Kidney (tissue), 14 donors: ENCODE measurements around the gene UNKL. TPM values are rescaled to one million over a fixed set of nuclear protein-coding genes. Genes with fewer than 3 reads are reported as not detected.
A peak's percentile ranks its signal among the peaks of the same experiment; 100 is the strongest.

Source experiments
- DNase-seq, 5 donors: peaks; one replicate each; pipeline ENCODE4 v3.0.0-alpha.2; 2013 to 2020
- FAIRE-seq: peaks from 2 replicates; lab custom pipeline; 2012; peaks lifted over from hg19 to GRCh38; lab: Jason Lieb, UNC
- H3K27ac ChIP-seq, 2 donors: one replicate each; pipeline ENCODE4 v1.7.0; 2013; ENCODE audit warnings: low read depth in 2 of 2, low read length in 2 of 2, inconsistent platforms in 1 of 2
- H3K27me3 ChIP-seq: one replicate; pipeline ENCODE4 v1.7.1; 2013; ENCODE audit warnings: low read length, inconsistent platforms; ENCODE audit not compliant: control insufficient read depth, insufficient read depth
- H3K36me3 ChIP-seq, 3 donors: one replicate each; pipeline versions ENCODE4 v1.7.0 to v1.7.1; 2013; ENCODE audit warnings: low read length in 3 of 3, control low read depth in 1 of 3, inconsistent platforms in 1 of 3; ENCODE audit not compliant: insufficient read depth in 3 of 3, control insufficient read depth in 2 of 3
- H3K4me1 ChIP-seq, 3 donors: one replicate each; pipeline versions ENCODE4 v1.7.0 to v1.7.1; 2013; ENCODE audit warnings: low read length in 3 of 3, inconsistent platforms in 1 of 3, low read depth in 1 of 3; ENCODE audit not compliant: control insufficient read depth in 2 of 3, insufficient read depth in 2 of 3
- H3K4me3 ChIP-seq, 3 donors: one replicate each; pipeline versions ENCODE4 v1.7.0 to v1.8.1; 2013; ENCODE audit warnings: low read length in 3 of 3, control low read depth in 1 of 3, inconsistent platforms in 1 of 3
- H3K9ac ChIP-seq, 3 donors: one replicate each; pipeline versions ENCODE4 v1.7.0 to v1.7.1; 2013; ENCODE audit warnings: low read length in 3 of 3, control low read depth in 1 of 3, inconsistent platforms in 1 of 3
- H3K9me3 ChIP-seq, 3 donors: one replicate each; pipeline versions ENCODE4 v1.7.0 to v1.7.1; 2013; ENCODE audit warnings: low read length in 3 of 3, control low read depth in 1 of 3, inconsistent platforms in 1 of 3; ENCODE audit not compliant: control insufficient read depth in 2 of 3, insufficient read depth in 1 of 3
- intact Hi-C: fragments of 100-400 bp; cut with DNase I; formaldehyde crosslinking; loops from one replicate; pipeline ENCODE4 v1.11.1; 2022
- polyA plus RNA-seq: library from polyadenylated mRNA; stranded (reverse); fragments of 350-450 nt; fragmentation: Illumina TruSeq; extraction: RNeasy Lipid Tissue Mini Kit (QIAGEN cat#74804); gene quantifications from one replicate; pipeline ENCODE4 v1.2.3, GENCODE V29; 2014; ENCODE audit warnings: low read depth, low replicate concordance; ENCODE audit not compliant: insufficient read depth
- total RNA-seq: library from RNA; stranded (reverse); fragmentation: NEBNext Ultra II Directional; extraction: Animal tissue kit (Norgen Biotek cat#: 25700); gene quantifications from one replicate; pipeline ENCODE4 v1.2.1, GENCODE V29; 2021
- TF ChIP-seq, protein P1 (sequence below): IDR thresholded peaks from 3 replicates; pipeline ENCODE4 v1.5.1; 2012; ENCODE audit warnings: mild to moderate bottlenecking, moderate library complexity, borderline replicate concordance; ENCODE audit not compliant: insufficient read depth; ENCODE audit errors: extremely low read depth
- donor health status: control.
- donor health status: control.
- donor health status: control.
- donor health status: control.
- donor health status: control.
- donor health status: DM: yes; HTN: yes; CAD: no.
- donor health status: Normal renal cell carcinoma (clear cell type).

The UNKL gene
- total and polyA plus RNA-seq, 2 donors from 2014 or later = 5.5 to 26.0 TPM

DNA sequence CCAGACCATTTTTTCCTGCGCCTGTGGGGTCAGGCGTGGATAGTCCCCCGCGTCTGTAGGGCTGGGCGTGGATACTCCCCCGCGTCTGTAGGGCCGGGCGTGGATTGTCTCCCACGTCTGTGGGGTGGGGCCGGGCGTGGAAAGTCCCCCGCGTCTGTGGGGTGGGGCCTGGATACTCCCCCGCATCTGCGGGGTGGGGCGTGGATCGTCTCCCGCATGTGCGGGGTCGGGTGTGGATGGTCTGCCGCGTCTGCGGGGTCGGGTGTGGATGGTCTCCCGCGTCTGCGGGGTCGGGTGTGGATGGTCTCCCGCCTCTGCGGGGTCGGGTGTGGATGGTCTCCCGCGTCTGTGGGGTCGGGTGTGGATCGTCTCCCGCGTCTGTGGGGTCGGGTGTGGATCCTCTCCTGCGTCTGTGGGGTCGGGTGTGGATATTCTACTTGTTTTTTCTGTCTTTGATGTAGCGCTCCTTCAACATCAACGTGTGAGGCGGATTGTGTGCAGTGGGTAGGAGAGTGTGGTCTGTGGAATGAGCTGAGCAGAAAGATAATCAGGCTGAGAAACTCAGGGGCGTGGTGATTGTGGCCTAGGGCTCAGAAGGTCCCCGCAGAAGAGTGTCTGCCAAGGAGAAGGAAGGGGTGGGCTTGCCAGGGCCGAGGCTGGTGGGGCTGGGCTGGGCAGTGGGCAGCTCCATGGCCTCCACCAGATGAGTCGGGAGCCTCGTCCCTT, 59.5 kb downstream of the UNKL start:
- Histone ChIP-seq H3K9ac (no peak overlapping the region), H3K27me3 (no peaks in the 10 kb centered on the region), H3K4me1 (peaks cover 0 to 21% (median 2%) of the 10 kb centered on the region in 3 donors), H3K9me3 (no peaks in the 10 kb centered on the region), H3K27ac (no peak overlapping the region), H3K4me3 (no peak overlapping the region), H3K36me3 (peaks cover 2 to 4% (median 2%) of the 10 kb centered on the region in 3 donors)
- FAIRE-seq = no peak
- DNase-seq = no peak
- intact Hi-C loops = no loop called here
- TF ChIP-seq, protein P1, sequence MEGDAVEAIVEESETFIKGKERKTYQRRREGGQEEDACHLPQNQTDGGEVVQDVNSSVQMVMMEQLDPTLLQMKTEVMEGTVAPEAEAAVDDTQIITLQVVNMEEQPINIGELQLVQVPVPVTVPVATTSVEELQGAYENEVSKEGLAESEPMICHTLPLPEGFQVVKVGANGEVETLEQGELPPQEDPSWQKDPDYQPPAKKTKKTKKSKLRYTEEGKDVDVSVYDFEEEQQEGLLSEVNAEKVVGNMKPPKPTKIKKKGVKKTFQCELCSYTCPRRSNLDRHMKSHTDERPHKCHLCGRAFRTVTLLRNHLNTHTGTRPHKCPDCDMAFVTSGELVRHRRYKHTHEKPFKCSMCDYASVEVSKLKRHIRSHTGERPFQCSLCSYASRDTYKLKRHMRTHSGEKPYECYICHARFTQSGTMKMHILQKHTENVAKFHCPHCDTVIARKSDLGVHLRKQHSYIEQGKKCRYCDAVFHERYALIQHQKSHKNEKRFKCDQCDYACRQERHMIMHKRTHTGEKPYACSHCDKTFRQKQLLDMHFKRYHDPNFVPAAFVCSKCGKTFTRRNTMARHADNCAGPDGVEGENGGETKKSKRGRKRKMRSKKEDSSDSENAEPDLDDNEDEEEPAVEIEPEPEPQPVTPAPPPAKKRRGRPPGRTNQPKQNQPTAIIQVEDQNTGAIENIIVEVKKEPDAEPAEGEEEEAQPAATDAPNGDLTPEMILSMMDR = no peak

GRCh38 chr16:1351582-1352362, 62.7 kb downstream of the UNKL start, which contains the start of the genes GNPTG and TSR3:
Gene GNPTG, plus strand, starts transcription at chr16:1351931. Its CDS starts 35 bp downstream, at chr16:1351966.
Gene TSR3, minus strand, starts transcription at chr16:1351878. Its CDS starts 74 bp downstream, at chr16:1351804.
- H3K9ac ChIP-seq = peak within 1 kb of the TSS; percentile 44 to 68 (median 54)
- TF ChIP-seq, protein P1 = no peak
- H3K36me3 ChIP-seq = peaks cover 0 to 8% (median 2%) of the 10 kb centered on the region in 3 donors
- H3K27me3 ChIP-seq = no peaks in the 10 kb centered on the region
- H3K9me3 ChIP-seq = no peaks in the 10 kb centered on the region
- peak; percentile 76 to 96 (median 89) for DNase-seq
- peak within 1 kb of the TSS in 1 of 2 donors; percentile 14 for H3K27ac ChIP-seq
- H3K4me3 ChIP-seq = peak within 1 kb of the TSS; percentile 73 to 81 (median 81)
- peaks cover 0 to 21% (median 2%) of the 10 kb centered on the region in 3 donors for H3K4me1 ChIP-seq
- FAIRE-seq = no peak
- intact Hi-C loops = no loop called here

GRCh38 chr16:1351215-1351581, 63.3 kb downstream of the UNKL start:
- FAIRE-seq (no peak), DNase-seq (no peak)
- H3K27ac ChIP-seq = peak overlapping the region in 1 of 2 donors; percentile 14
- intact Hi-C loops = no loop called here
- H3K4me1 ChIP-seq = peaks cover 0 to 21% (median 2%) of the 10 kb centered on the region in 3 donors
- H3K27me3 ChIP-seq = no peaks in the 10 kb centered on the region
- H3K4me3 ChIP-seq = peak overlapping the region; percentile 68 to 81 (median 81)
- no peaks in the 10 kb centered on the region for H3K9me3 ChIP-seq
- peak overlapping the region; percentile 31 to 54 (median 44) for H3K9ac ChIP-seq
- TF ChIP-seq, protein P1 = no peak
- H3K36me3 ChIP-seq = peaks cover 0 to 8% (median 2%) of the 10 kb centered on the region in 3 donors
